PFSK-1 (cell line): ENCODE data around the gene CYP3A5.

Source experiments
- FOXP2 ChIP-seq: optimal IDR thresholded peaks from 2 replicates; pipeline ENCODE3; 2011; ENCODE audit warnings: borderline replicate concordance, control low read depth, inconsistent platforms; ENCODE audit not compliant: insufficient read depth; ENCODE audit errors: extremely low read length, extremely low read depth
- POLR2AphosphoS5 ChIP-seq: IDR thresholded peaks from 2 replicates; pipeline ENCODE4 v1.6.1; 2012; ENCODE audit warnings: low read depth, mild to moderate bottlenecking, control low read depth, low read length, moderate library complexity
- REST ChIP-seq, 2 experiments: IDR thresholded peaks; 2 replicates each; pipeline versions ENCODE4 v1.6.1 to v1.8.0; 2011 to 2012; ENCODE audit warnings: low read depth in 2 of 2, low read length in 2 of 2, control low read depth in 1 of 2, inconsistent platforms in 1 of 2, mild to moderate bottlenecking in 1 of 2, moderate library complexity in 1 of 2; ENCODE audit not compliant: insufficient read depth in 1 of 2
- SIN3A ChIP-seq: IDR thresholded peaks from 2 replicates; pipeline ENCODE4 v1.6.1; 2012; ENCODE audit warnings: mild to moderate bottlenecking, low read length, moderate library complexity, borderline replicate concordance; ENCODE audit not compliant: insufficient read depth
- TAF1 ChIP-seq: IDR thresholded peaks from 2 replicates; pipeline ENCODE4 v1.6.1; 2012; ENCODE audit warnings: low read length, control low read depth, borderline replicate concordance; ENCODE audit not compliant: insufficient read depth

GRCh38 chr7:99627513-99627912, 52.3 kb downstream of the CYP3A5 start:
- no peak for TF ChIP-seq TAF1
- no peak for TF ChIP-seq POLR2AphosphoS5
- TF ChIP-seq SIN3A: no peak
- TF ChIP-seq FOXP2: no peak
- TF ChIP-seq REST (IDR thresholded peaks at IDR 0.05; ENCODE audit: insufficient read depth in 1 of 2, low read depth in 2 of 2, low read length in 2 of 2): no peak
